WTC11 (cell line): ENCODE measurements around the gene ST6GALNAC3. TPM values are rescaled to one million over a fixed set of nuclear protein-coding genes. Genes with fewer than 3 reads are reported as not detected.
A peak's percentile ranks its signal among the peaks of the same experiment; 100 is the strongest.

Source experiments
- ATAC-seq: fragments of 200-7000 bp; cut with Tn5 transposase; 2 replicates; pipeline ENCODE4 v1.10.0; 2021; ENCODE audit warnings: mild to moderate bottlenecking, moderate library complexity
- CTCF ChIA-PET: fragments of 300-600 bp; sonication (Branson Sonifier 250); formaldehyde crosslinking; loops from one replicate; lab custom pipeline; 2021; ENCODE audit warnings: antibody characterized with exemption; lab: Charles Lee
- POLR2A ChIA-PET: fragments of 350-600 bp; sonication (Branson Sonifier 250); formaldehyde crosslinking; loops from one replicate; lab custom pipeline; 2021; ENCODE audit warnings: antibody characterized with exemption; lab: Charles Lee
- DNase-seq: peaks from one replicate; pipeline ENCODE4 v3.0.0; 2021; ENCODE audit warnings: low spot score
- H3K27ac Mint-ChIP-seq: 2 replicates; pipeline ENCODE4 v1.8.0; 2021; ENCODE audit warnings: mixed read lengths
- H3K27me3 Mint-ChIP-seq: 2 replicates; pipeline ENCODE4 v1.8.0; 2021; ENCODE audit warnings: low read depth, mild to moderate bottlenecking, moderate library complexity, mixed read lengths
- H3K36me3 Mint-ChIP-seq: 2 replicates; pipeline ENCODE4 v1.8.0; 2021; ENCODE audit warnings: mixed read lengths
- H3K4me1 Mint-ChIP-seq: 2 replicates; pipeline ENCODE4 v1.8.0; 2022; ENCODE audit warnings: mixed read lengths
- H3K4me3 Mint-ChIP-seq: 2 replicates; pipeline ENCODE4 v1.8.0; 2021; ENCODE audit warnings: mild to moderate bottlenecking, moderate library complexity, mixed read lengths
- H3K9me3 Mint-ChIP-seq: 2 replicates; pipeline ENCODE4 v1.8.0; 2021; ENCODE audit warnings: mixed read lengths
- AFF4 ChIP-seq: sonication (generic); formaldehyde crosslinking; IDR thresholded peaks from 2 replicates; pipeline ENCODE4 v1.8.1; 2023; ENCODE audit warnings: mild to moderate bottlenecking, missing genetic modification reagents, borderline replicate concordance
- AR ChIP-seq: fragments of 250-450 bp; sonication (Bioruptor Pico); IDR thresholded peaks from 2 replicates; pipeline ENCODE4 v1.9.0; 2021; ENCODE audit warnings: mild to moderate bottlenecking
- ARID4B ChIP-seq: sonication (generic); formaldehyde crosslinking; IDR thresholded peaks from 2 replicates; pipeline ENCODE4 v1.8.0; 2023; ENCODE audit warnings: missing genetic modification reagents, mild to moderate bottlenecking, borderline replicate concordance
- ATF6 ChIP-seq: sonication (generic); formaldehyde crosslinking; IDR thresholded peaks from 2 replicates; pipeline ENCODE4 v1.8.1; 2023; ENCODE audit warnings: mild to moderate bottlenecking, missing genetic modification reagents
- EMX1 ChIP-seq: fragments of 250-450 bp; sonication (Bioruptor Pico); IDR thresholded peaks from 2 replicates; pipeline ENCODE4 v1.8.0; 2021; ENCODE audit warnings: mild to moderate bottlenecking
- GABPB1 ChIP-seq: sonication (generic); formaldehyde crosslinking; IDR thresholded peaks from 2 replicates; pipeline ENCODE4 v1.8.1; 2023; ENCODE audit warnings: mild to moderate bottlenecking, missing genetic modification reagents
- GTF2I ChIP-seq: fragments of 250-450 bp; sonication (Bioruptor Pico); conservative IDR thresholded peaks from 2 replicates; pipeline ENCODE4 v1.4.0; 2021; ENCODE audit warnings: mild to moderate bottlenecking
- HMGXB4 ChIP-seq: sonication (generic); formaldehyde crosslinking; IDR thresholded peaks from 2 replicates; pipeline ENCODE4 v1.8.1; 2023; ENCODE audit warnings: mild to moderate bottlenecking, moderate library complexity, missing genetic modification reagents
- MXD4 ChIP-seq: fragments of 250-450 bp; sonication (Bioruptor Pico); IDR thresholded peaks from 2 replicates; pipeline ENCODE4 v1.8.0; 2021; ENCODE audit warnings: mild to moderate bottlenecking, moderate library complexity, borderline replicate concordance
- NR1H2 ChIP-seq: sonication (generic); formaldehyde crosslinking; IDR thresholded peaks from 2 replicates; pipeline ENCODE4 v1.9.0; 2021; ENCODE audit warnings: mild to moderate bottlenecking, moderate library complexity, missing genetic modification reagents
- SMAD4 ChIP-seq: sonication (generic); formaldehyde crosslinking; IDR thresholded peaks from 2 replicates; pipeline ENCODE4 v1.8.0; 2022; ENCODE audit warnings: mild to moderate bottlenecking, missing genetic modification reagents
- STAT6 ChIP-seq: sonication (generic); formaldehyde crosslinking; conservative IDR thresholded peaks from 2 replicates; pipeline ENCODE4 v1.8.1; 2023; ENCODE audit warnings: mild to moderate bottlenecking, low read depth, missing genetic modification reagents, moderate library complexity
- ZNF263 ChIP-seq: sonication (generic); formaldehyde crosslinking; IDR thresholded peaks from 2 replicates; pipeline ENCODE4 v1.8.1; 2022; ENCODE audit warnings: low read depth, mild to moderate bottlenecking, moderate library complexity, missing genetic modification reagents
- ZNF423 ChIP-seq: fragments of 250-450 bp; sonication (Bioruptor Pico); IDR thresholded peaks from 2 replicates; pipeline ENCODE4 v2.1.2; 2022; ENCODE audit warnings: mild to moderate bottlenecking, moderate library complexity
- ZSCAN18 ChIP-seq: fragments of 250-450 bp; sonication (Bioruptor Pico); IDR thresholded peaks from 2 replicates; pipeline ENCODE4 v2.1.2; 2022; ENCODE audit warnings: mild to moderate bottlenecking, moderate library complexity
- total RNA-seq: library from RNA; stranded (reverse); gene quantifications from 3 replicates; pipeline ENCODE4 v1.2.3, GENCODE V29; 2021

Gene ST6GALNAC3
- total RNA-seq, 1 experiment from 2014 or later, result 11.9 TPM

- CTCF ChIA-PET, result no interaction called here
- Mint-ChIP-seq H3K27ac (no peak overlapping the region), H3K4me3 (no peak overlapping the region), H3K4me1 (peaks cover 21% of the 10 kb centered on the region), H3K36me3 (no peaks in the 10 kb centered on the region), H3K27me3 (peaks cover 25% of the 10 kb centered on the region), H3K9me3 (no peaks in the 10 kb centered on the region)
- POLR2A ChIA-PET, result no interaction called here
- DNase-seq (no peak), ATAC-seq (no peak)
- TF ChIP-seq ZNF423 (CRISPR knock-in tag), result no peak
- no peak for TF ChIP-seq HMGXB4 (CRISPR knock-in tag)
- TF ChIP-seq EMX1, result no peak
Measured at GRCh38 chr1:76070538-76070937, 4.0 kb upstream of the ST6GALNAC3 start.

GRCh38 chr1:76073481-76073880, 1.1 kb upstream of the ST6GALNAC3 start:
- no peak overlapping the region for H3K27ac Mint-ChIP-seq
- ChIA-PET POLR2A (interaction anchor here (1.5 kb wide), 1 partner anchor 21 kb away, joined by 3 read pairs; no protein-coding TSS in a partner anchor), CTCF (no interaction called here)
- peaks cover 25% of the 10 kb centered on the region for H3K27me3 Mint-ChIP-seq
- peak overlapping the region; percentile 39 for H3K4me3 Mint-ChIP-seq
- H3K4me1 Mint-ChIP-seq, result peaks cover 26% of the 10 kb centered on the region
- H3K9me3 Mint-ChIP-seq, result no peaks in the 10 kb centered on the region
- H3K36me3 Mint-ChIP-seq, result no peaks in the 10 kb centered on the region
- DNase-seq (no peak), ATAC-seq (no peak)
- TF ChIP-seq SMAD4 (CRISPR knock-in tag) (no peak), ZNF263 (no peak), ZSCAN18 (CRISPR knock-in tag) (no peak), MXD4 (no peak), STAT6 (no peak), AR (CRISPR knock-in tag) (no peak), ATF6 (CRISPR knock-in tag) (no peak), AFF4 (CRISPR knock-in tag) (no peak), GTF2I (CRISPR knock-in tag) (no peak), ARID4B (no peak), NR1H2 (CRISPR knock-in tag) (no peak), ZNF423 (CRISPR knock-in tag) (no peak), GABPB1 (no peak)
